ENCODE measurements around the gene GET4. TPM values are rescaled to one million over a fixed set of nuclear protein-coding genes. Genes with fewer than 3 reads are reported as not detected.

Gene GET4
- 10 to 100 TPM; 44.1 to 44.7 TPM for total RNA-seq

GRCh38 chr7:876077-876971 lies at the start of gene GET4:
TSS of gene GET4 (plus strand) at chr7:876554. CDS start at chr7:876646, 92 bp downstream.
- POLR2A ChIA-PET: interaction anchor here (0.6 to 2.9 kb wide), 5 partner anchors 25 to 99 kb away, joined by 3 to 17 read pairs (median 11); partner anchors contain the start of gene COX19
- Mint-ChIP-seq H3K27ac (peak within 1 kb of the TSS; percentile 98), H3K4me1 (peaks cover 19% of the 10 kb centered on the region)

GRCh38 chr7:828793-829561 lies 47.4 kb upstream of the GET4 start:
- DNase-seq: no peak
- no peak for ATAC-seq (ENCODE audit: low read depth)
- no peaks in the 10 kb centered on the region for H3K27me3 Mint-ChIP-seq
- peaks cover 25% of the 10 kb centered on the region for H3K4me1 Mint-ChIP-seq
- peaks cover 5% of the 10 kb centered on the region for H3K36me3 Mint-ChIP-seq
- H3K27ac Mint-ChIP-seq: no peak overlapping the region
- H3K9me3 Mint-ChIP-seq: no peaks in the 10 kb centered on the region
- no peak overlapping the region for H3K4me3 Mint-ChIP-seq
- POLR2A ChIA-PET: no interaction called here

More at GRCh38 chr7:876077-876971, at the start of gene GET4:
- Mint-ChIP-seq H3K27me3 (no peaks in the 10 kb centered on the region), H3K36me3 (peaks cover 4% of the 10 kb centered on the region), H3K9me3 (no peaks in the 10 kb centered on the region), H3K4me3 (peak within 1 kb of the TSS; percentile 100)
- ATAC-seq (ENCODE audit: low read depth) (peak; percentile 83), DNase-seq (peak; percentile 100)

- Mint-ChIP-seq H3K27ac (no peak overlapping the region), H3K4me3 (no peak overlapping the region), H3K27me3 (no peaks in the 10 kb centered on the region), H3K9me3 (no peaks in the 10 kb centered on the region), H3K4me1 (peaks cover 25% of the 10 kb centered on the region), H3K36me3 (peaks cover 5% of the 10 kb centered on the region)
- DNase-seq (no peak), ATAC-seq (ENCODE audit: low read depth) (no peak)
- POLR2A ChIA-PET: no interaction called here
Observed at GRCh38 chr7:830069-830468, 46.3 kb upstream of the GET4 start.

GRCh38 chr7:831596-832166 lies 44.7 kb upstream of the GET4 start:
- H3K9me3 Mint-ChIP-seq: no peaks in the 10 kb centered on the region
- peaks cover 31% of the 10 kb centered on the region for H3K4me1 Mint-ChIP-seq
- ATAC-seq (ENCODE audit: low read depth) (peak; percentile 41), DNase-seq (no peak)
- H3K27me3 Mint-ChIP-seq: no peaks in the 10 kb centered on the region
- H3K27ac Mint-ChIP-seq: peak overlapping the region; percentile 84
- POLR2A ChIA-PET: interaction anchor here (1.1 to 2.0 kb wide), 3 partner anchors 14 to 92 kb away, joined by 4 to 20 read pairs (median 10); no protein-coding TSS in a partner anchor
- H3K4me3 Mint-ChIP-seq: peak overlapping the region; percentile 79
- H3K36me3 Mint-ChIP-seq: peaks cover 5% of the 10 kb centered on the region

GRCh38 chr7:832167-832967 lies 44.0 kb upstream of the GET4 start, which contains the start of gene SUN1:
TSS of gene SUN1 (plus strand) at chr7:832476. CDS start at chr7:832525, 49 bp downstream.
- POLR2A ChIA-PET: interaction anchor here (0.7 to 2.0 kb wide), 5 partner anchors 15 to 273 kb away, joined by 3 to 20 read pairs (median 5); no protein-coding TSS in a partner anchor
- peak; percentile 79 for ATAC-seq (ENCODE audit: low read depth)
- peaks cover 31% of the 10 kb centered on the region for H3K4me1 Mint-ChIP-seq
- peak; percentile 41 for DNase-seq
- H3K4me3 Mint-ChIP-seq: peak within 1 kb of the TSS; percentile 79
- peaks cover 5% of the 10 kb centered on the region for H3K36me3 Mint-ChIP-seq
- peak within 1 kb of the TSS; percentile 84 for H3K27ac Mint-ChIP-seq
- H3K27me3 Mint-ChIP-seq: no peaks in the 10 kb centered on the region
- no peaks in the 10 kb centered on the region for H3K9me3 Mint-ChIP-seq

- DNase-seq (no peak), ATAC-seq (ENCODE audit: low read depth) (no peak)
- H3K9me3 Mint-ChIP-seq: no peaks in the 10 kb centered on the region
- peak overlapping the region; percentile 84 for H3K27ac Mint-ChIP-seq
- no peaks in the 10 kb centered on the region for H3K27me3 Mint-ChIP-seq
- POLR2A ChIA-PET: interaction anchor here (0.7 to 1.1 kb wide), 2 partner anchors 42 to 273 kb away, joined by 3 to 5 read pairs; no protein-coding TSS in a partner anchor
- H3K4me1 Mint-ChIP-seq: peaks cover 31% of the 10 kb centered on the region
- H3K4me3 Mint-ChIP-seq: peak overlapping the region; percentile 79
- peaks cover 5% of the 10 kb centered on the region for H3K36me3 Mint-ChIP-seq
Observed at GRCh38 chr7:832968-833424, 43.4 kb upstream of the GET4 start.

- ATAC-seq (ENCODE audit: low read depth) (no peak), DNase-seq (no peak)
- Mint-ChIP-seq H3K27me3 (no peaks in the 10 kb centered on the region), H3K9me3 (no peaks in the 10 kb centered on the region), H3K4me3 (no peak overlapping the region), H3K27ac (no peak overlapping the region), H3K4me1 (peaks cover 31% of the 10 kb centered on the region), H3K36me3 (peaks cover 5% of the 10 kb centered on the region)
- POLR2A ChIA-PET: no interaction called here
Observed at GRCh38 chr7:833601-834258, 42.6 kb upstream of the GET4 start.

- POLR2A ChIA-PET: no interaction called here
- Mint-ChIP-seq H3K4me3 (no peak overlapping the region), H3K4me1 (peaks cover 31% of the 10 kb centered on the region)
Observed at GRCh38 chr7:834277-834676, 42.1 kb upstream of the GET4 start.

GRCh38 chr7:835021-835420 lies 41.3 kb upstream of the GET4 start:
- no peak overlapping the region for H3K27ac Mint-ChIP-seq
- H3K4me3 Mint-ChIP-seq: no peak overlapping the region
- peaks cover 31% of the 10 kb centered on the region for H3K4me1 Mint-ChIP-seq
- H3K36me3 Mint-ChIP-seq: peaks cover 9% of the 10 kb centered on the region
- no peak for DNase-seq
- no peaks in the 10 kb centered on the region for H3K27me3 Mint-ChIP-seq
- no peaks in the 10 kb centered on the region for H3K9me3 Mint-ChIP-seq
- POLR2A ChIA-PET: no interaction called here
- no peak for ATAC-seq (ENCODE audit: low read depth)

More at GRCh38 chr7:834277-834676, 42.1 kb upstream of the GET4 start:
- no peak for DNase-seq
- Mint-ChIP-seq H3K27me3 (no peaks in the 10 kb centered on the region), H3K27ac (no peak overlapping the region), H3K9me3 (no peaks in the 10 kb centered on the region), H3K36me3 (peaks cover 6% of the 10 kb centered on the region)
- ATAC-seq (ENCODE audit: low read depth): no peak

- H3K4me3 Mint-ChIP-seq: no peak overlapping the region
- peak overlapping the region; percentile 8 for H3K27ac Mint-ChIP-seq
- no peaks in the 10 kb centered on the region for H3K9me3 Mint-ChIP-seq
- H3K4me1 Mint-ChIP-seq: peaks cover 26% of the 10 kb centered on the region
- peaks cover 9% of the 10 kb centered on the region for H3K36me3 Mint-ChIP-seq
- POLR2A ChIA-PET: no interaction called here
- DNase-seq (no peak), ATAC-seq (ENCODE audit: low read depth) (no peak)
- H3K27me3 Mint-ChIP-seq: no peaks in the 10 kb centered on the region
Observed at GRCh38 chr7:835485-836401, 40.6 kb upstream of the GET4 start.

GRCh38 chr7:836429-836828 lies 39.9 kb upstream of the GET4 start:
- Mint-ChIP-seq H3K4me3 (no peak overlapping the region), H3K36me3 (peaks cover 9% of the 10 kb centered on the region), H3K27me3 (no peaks in the 10 kb centered on the region), H3K4me1 (peaks cover 22% of the 10 kb centered on the region), H3K9me3 (no peaks in the 10 kb centered on the region), H3K27ac (no peak overlapping the region)
- POLR2A ChIA-PET: no interaction called here
- no peak for ATAC-seq (ENCODE audit: low read depth)
- DNase-seq: no peak

Data from activated naive CD8-positive, alpha-beta T cell treated with anti-CD3 and anti-CD28 coated beads, Interleukin-2, amount 10 ng/mL, durations not matched to agents 7 days and 5 days (primary cell).